Measurements from ENCODE around the gene LCN2. TPM values are rescaled to one million over a fixed set of nuclear protein-coding genes. Genes with fewer than 3 reads are reported as not detected.

The LCN2 gene
- total RNA-seq, 1 experiment from 2014 or later, result 153 TPM

DNA sequence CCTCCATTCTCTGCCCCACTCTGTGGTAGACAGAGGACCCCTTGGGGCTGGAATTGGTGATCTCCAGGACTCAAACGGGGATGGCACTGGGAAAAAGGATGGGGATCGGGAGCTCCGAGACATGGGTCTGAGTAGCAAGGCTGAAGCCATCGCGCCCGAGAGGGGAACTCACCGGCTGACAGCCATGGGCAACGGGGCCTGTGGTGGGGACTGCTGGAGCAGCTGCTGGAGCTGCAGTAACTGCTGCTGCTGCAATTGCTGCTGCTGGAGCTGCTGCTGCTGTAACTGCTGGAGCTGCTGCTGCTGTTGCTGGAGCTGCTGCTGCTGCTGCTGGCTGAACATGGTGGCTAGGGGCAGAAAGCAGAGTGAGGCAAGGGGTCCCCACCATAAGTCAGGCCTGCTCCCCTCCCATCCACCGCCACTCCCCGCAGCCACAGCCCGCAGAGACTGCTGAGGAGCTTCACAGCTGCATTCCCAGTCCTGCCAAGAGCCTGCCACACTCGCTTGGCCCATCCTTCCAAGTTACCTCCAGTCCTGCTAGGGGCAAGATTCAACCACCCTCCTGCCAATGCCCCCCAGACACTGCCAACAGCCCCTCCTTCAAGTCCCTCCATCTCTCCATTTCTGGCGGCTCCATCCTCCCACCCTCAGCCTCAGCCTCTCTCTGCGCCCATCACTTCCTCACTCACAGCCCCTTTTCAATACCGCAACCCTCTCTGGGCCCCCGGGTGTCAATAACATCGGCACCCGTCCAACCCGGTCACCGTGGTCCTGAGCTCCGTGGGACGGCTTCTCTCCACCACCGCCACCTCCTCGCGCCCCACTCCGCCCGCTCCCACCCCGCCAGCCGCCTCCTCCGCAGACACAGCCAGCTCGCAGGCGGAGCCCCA, 41.5 kb downstream of the LCN2 start:
- BruUV-seq (replicated peaks), result TSS peak; percentile 29
- ATAC-seq, result peak; percentile 13
- Histone ChIP-seq H3F3A (ENCODE audit: low read length, unreplicated experiment) (no peaks in the 10 kb centered on the region), H3K27ac (ENCODE audit: low read length) (no peak overlapping the region), H3K9me2 (replicated peaks; ENCODE audit: low read length) (no peaks in the 10 kb centered on the region), H2AFZ (ENCODE audit: low read length) (peak overlapping the region; percentile 96), H4K20me1 (ENCODE audit: low read length) (no peaks in the 10 kb centered on the region), H3K9me3 (ENCODE audit: low read length) (no peaks in the 10 kb centered on the region), H3K27me3 (ENCODE audit: low read length) (no peaks in the 10 kb centered on the region), H3K36me3 (ENCODE audit: low read depth, low read length) (0 out of 2 replicates have a peak, but pooled peaks cover 3% of the 10 kb centered on the region), H3K4me1 (ENCODE audit: insufficient read depth, low read length) (peaks cover 9% of the 10 kb centered on the region; the same call in 1 of the 2 replicates), H3K9ac (ENCODE audit: low read length) (peak overlapping the region; percentile 92), H3K4me2 (ENCODE audit: low read length) (peak overlapping the region; percentile 92), H3K4me3 (ENCODE audit: low read length) (peak overlapping the region; percentile 89), H3K79me2 (ENCODE audit: low read length) (peaks cover 15% of the 10 kb centered on the region)
- DNase-seq, result no peak
- POLR2A ChIA-PET (ENCODE audit: unreplicated experiment), result interaction anchor here (0.5 kb wide), 1 partner anchor 31 kb away, joined by 4 read pairs; no protein-coding TSS in a partner anchor
- CTCF ChIA-PET, result no interaction called here
- intact Hi-C loops (cut with micrococcal nuclease), result no loop called here
- TF ChIP-seq EZH2phosphoT487 (IDR thresholded peaks at IDR 0.05; ENCODE audit: borderline replicate concordance, low read length) (no peak), CTCF (conservative IDR thresholded peaks at IDR 0.05; ENCODE audit: low read depth, low read length) (no peak)

- ChIA-PET CTCF (no interaction called here), POLR2A (ENCODE audit: unreplicated experiment) (no interaction called here)
Observed at GRCh38 chr9:128191406-128192046, 42.3 kb downstream of the LCN2 start, which contains the start of gene CIZ1. Gene CIZ1, minus strand, starts transcription at chr9:128191572. Its CDS starts 715 bp downstream, at chr9:128190857.

More at GRCh38 chr9:128191406-128192046, 42.3 kb downstream of the LCN2 start, which contains the start of gene CIZ1:
- ATAC-seq (peak; percentile 69), DNase-seq (peak; percentile 72)
- Histone ChIP-seq H3K9ac (ENCODE audit: low read length) (peak within 1 kb of the TSS; percentile 92), H3K4me1 (ENCODE audit: insufficient read depth, low read length) (peaks cover 9% of the 10 kb centered on the region; the same call in 1 of the 2 replicates), H3F3A (ENCODE audit: low read length, unreplicated experiment) (no peaks in the 10 kb centered on the region), H3K27ac (ENCODE audit: low read length) (peak within 1 kb of the TSS; percentile 37), H4K20me1 (ENCODE audit: low read length) (no peaks in the 10 kb centered on the region), H3K79me2 (ENCODE audit: low read length) (peaks cover 15% of the 10 kb centered on the region), H3K9me3 (ENCODE audit: low read length) (no peaks in the 10 kb centered on the region), H3K27me3 (ENCODE audit: low read length) (no peaks in the 10 kb centered on the region), H3K4me2 (ENCODE audit: low read length) (peak within 1 kb of the TSS; percentile 92), H3K9me2 (replicated peaks; ENCODE audit: low read length) (no peaks in the 10 kb centered on the region), H2AFZ (ENCODE audit: low read length) (peak within 1 kb of the TSS; percentile 96), H3K36me3 (ENCODE audit: low read depth, low read length) (0 out of 2 replicates have a peak, but pooled peaks cover 3% of the 10 kb centered on the region), H3K4me3 (ENCODE audit: low read length) (peak within 1 kb of the TSS; percentile 89)
- intact Hi-C loops (cut with micrococcal nuclease), result no loop called here
- TF ChIP-seq CTCF (conservative IDR thresholded peaks at IDR 0.05; ENCODE audit: low read depth, low read length) (peak; percentile 66), EZH2 (IDR thresholded peaks at IDR 0.05; ENCODE audit: low read length, unreplicated experiment) (no peak)
- no TSS peak for BruUV-seq (replicated peaks)

All from PC-3 (cell line).